IMR-90 (cell line): ENCODE measurements around the gene MYO5A.

Experiments used
- BHLHE40 ChIP-seq: fragments of 150-350 bp; IDR thresholded peaks from 2 replicates; pipeline ENCODE4 v1.6.1; 2016; ENCODE audit warnings: mild to moderate bottlenecking, low read depth, low read length
- CEBPB ChIP-seq: IDR thresholded peaks from 2 replicates; pipeline ENCODE4 v1.6.1; 2012; ENCODE audit warnings: low read depth, low read length, improper control_type of control experiment
- CTCF ChIP-seq: conservative IDR thresholded peaks from 2 replicates; pipeline ENCODE4 v1.5.1; 2012; ENCODE audit warnings: mild to moderate bottlenecking, low read depth, low read length, improper control_type of control experiment
- FOS ChIP-seq: fragments of 150-350 bp; IDR thresholded peaks from 2 replicates; pipeline ENCODE4 v1.6.1; 2016; ENCODE audit warnings: low read depth, low read length
- MAFK ChIP-seq: IDR thresholded peaks from 2 replicates; pipeline ENCODE4 v1.6.1; 2012; ENCODE audit warnings: low read depth, low read length, improper control_type of control experiment
- MXI1 ChIP-seq: IDR thresholded peaks from 2 replicates; pipeline ENCODE4 v1.6.1; 2012; ENCODE audit warnings: low read depth, mild to moderate bottlenecking, low read length, moderate library complexity, borderline replicate concordance
- POLR2A ChIP-seq: IDR thresholded peaks from 2 replicates; pipeline ENCODE4 v1.6.1; 2012; ENCODE audit warnings: mild to moderate bottlenecking, low read depth, low read length
- RAD21 ChIP-seq: IDR thresholded peaks from 2 replicates; pipeline ENCODE4 v1.6.1; 2012; ENCODE audit warnings: low read length, improper control_type of control experiment
- RCOR1 ChIP-seq: IDR thresholded peaks from 2 replicates; pipeline ENCODE4 v1.6.1; 2012; ENCODE audit warnings: mild to moderate bottlenecking, low read length, improper control_type of control experiment; ENCODE audit not compliant: insufficient replicate concordance
- RFX5 ChIP-seq: IDR thresholded peaks from 2 replicates; pipeline ENCODE4 v1.8.0; 2012; ENCODE audit warnings: low read depth, mild to moderate bottlenecking, low read length, moderate library complexity
- SMC3 ChIP-seq: fragments of 150-350 bp; IDR thresholded peaks from 2 replicates; pipeline ENCODE4 v1.6.1; 2016; ENCODE audit warnings: low read depth, mild to moderate bottlenecking, antibody characterized with exemption, low read length, moderate library complexity
- USF2 ChIP-seq: fragments of 150-350 bp; IDR thresholded peaks from 2 replicates; pipeline ENCODE4 v1.6.1; 2017; ENCODE audit warnings: mild to moderate bottlenecking, antibody characterized with exemption, low read length, low read depth

GRCh38 chr15:52464040-52464439 is 64.6 kb downstream of the MYO5A start:
- TF ChIP-seq FOS: no peak
- no peak for TF ChIP-seq CTCF
- TF ChIP-seq MXI1: no peak
- TF ChIP-seq POLR2A: no peak
- no peak for TF ChIP-seq SMC3
- no peak for TF ChIP-seq MAFK
- no peak for TF ChIP-seq BHLHE40
- no peak for TF ChIP-seq RFX5
- no peak for TF ChIP-seq RAD21
- TF ChIP-seq USF2: no peak
- TF ChIP-seq RCOR1: no peak
- TF ChIP-seq CEBPB: no peak
